ENCODE results near the gene FSHR.

FSHR gene

GRCh38 chr2:49192036-49192435 lies 37.7 kb upstream of the FSHR start:
- H3K4me1 ChIP-seq (ENCODE audit: low read length): no peaks in the 10 kb centered on the region
- H3K9ac ChIP-seq (ENCODE audit: low read length): no peak overlapping the region
- no peaks in the 10 kb centered on the region for H3K36me3 ChIP-seq (replicated peaks; ENCODE audit: insufficient read depth, low read length)
- H2AFZ ChIP-seq (ENCODE audit: low read length): no peak overlapping the region
- H3K4me2 ChIP-seq (ENCODE audit: low read depth, low read length): no peak overlapping the region
- H4K20me1 ChIP-seq (ENCODE audit: insufficient read depth, low read length): no peaks in the 10 kb centered on the region
- TF ChIP-seq CTCF (IDR thresholded peaks at IDR 0.05; ENCODE audit: low read length) (no peak), EZH2phosphoT487 (IDR thresholded peaks at IDR 0.05; ENCODE audit: low read length) (no peak), EZH2 (optimal IDR thresholded peaks at IDR 0.05; ENCODE audit: low read depth, low read length) (no peak)
- H3F3A ChIP-seq (ENCODE audit: insufficient read depth, low read length): no peaks in the 10 kb centered on the region
- H3K27ac ChIP-seq (ENCODE audit: low read length): no peak overlapping the region
- H3K79me2 ChIP-seq (ENCODE audit: low read length): no peaks in the 10 kb centered on the region
- H3K4me3 ChIP-seq (ENCODE audit: low read length): no peak overlapping the region
- no peaks in the 10 kb centered on the region for H3K9me3 ChIP-seq (replicated peaks; ENCODE audit: insufficient read depth, low read length)
- H3K27me3 ChIP-seq (replicated peaks; ENCODE audit: insufficient read depth, low read length): no peaks in the 10 kb centered on the region
- DNase-seq: no peak
- H3K9me2 ChIP-seq (replicated peaks; ENCODE audit: insufficient read depth, low read length): no peaks in the 10 kb centered on the region

- Histone ChIP-seq H3K27ac (ENCODE audit: low read length) (no peak overlapping the region), H2AFZ (ENCODE audit: low read length) (no peak overlapping the region), H3K4me2 (ENCODE audit: low read depth, low read length) (no peak overlapping the region), H3K9me2 (replicated peaks; ENCODE audit: insufficient read depth, low read length) (no peaks in the 10 kb centered on the region), H3K36me3 (replicated peaks; ENCODE audit: insufficient read depth, low read length) (no peaks in the 10 kb centered on the region), H3F3A (ENCODE audit: insufficient read depth, low read length) (no peaks in the 10 kb centered on the region), H3K9me3 (replicated peaks; ENCODE audit: insufficient read depth, low read length) (no peaks in the 10 kb centered on the region), H3K27me3 (replicated peaks; ENCODE audit: insufficient read depth, low read length) (no peaks in the 10 kb centered on the region), H3K9ac (ENCODE audit: low read length) (no peak overlapping the region), H3K4me1 (ENCODE audit: low read length) (no peaks in the 10 kb centered on the region), H3K79me2 (ENCODE audit: low read length) (no peaks in the 10 kb centered on the region), H4K20me1 (ENCODE audit: insufficient read depth, low read length) (no peaks in the 10 kb centered on the region), H3K4me3 (ENCODE audit: low read length) (no peak overlapping the region)
- DNase-seq: no peak
- no peak for TF ChIP-seq EZH2 (optimal IDR thresholded peaks at IDR 0.05; ENCODE audit: low read depth, low read length)
- TF ChIP-seq EZH2phosphoT487 (IDR thresholded peaks at IDR 0.05; ENCODE audit: low read length): no peak
- no peak for TF ChIP-seq CTCF (IDR thresholded peaks at IDR 0.05; ENCODE audit: low read length)
Measured at GRCh38 chr2:49189512-49190225, 35.4 kb upstream of the FSHR start.

- H3F3A ChIP-seq (ENCODE audit: insufficient read depth, low read length): no peaks in the 10 kb centered on the region
- H3K4me3 ChIP-seq (ENCODE audit: low read length): no peak overlapping the region
- H3K4me1 ChIP-seq (ENCODE audit: low read length): no peaks in the 10 kb centered on the region
- no peak for DNase-seq
- H3K4me2 ChIP-seq (ENCODE audit: low read depth, low read length): no peak overlapping the region
- H4K20me1 ChIP-seq (ENCODE audit: insufficient read depth, low read length): no peaks in the 10 kb centered on the region
- no peaks in the 10 kb centered on the region for H3K9me3 ChIP-seq (replicated peaks; ENCODE audit: insufficient read depth, low read length)
- H3K9ac ChIP-seq (ENCODE audit: low read length): no peak overlapping the region
- TF ChIP-seq EZH2phosphoT487 (IDR thresholded peaks at IDR 0.05; ENCODE audit: low read length) (no peak), EZH2 (optimal IDR thresholded peaks at IDR 0.05; ENCODE audit: low read depth, low read length) (no peak), CTCF (IDR thresholded peaks at IDR 0.05; ENCODE audit: low read length) (no peak)
- H3K36me3 ChIP-seq (replicated peaks; ENCODE audit: insufficient read depth, low read length): no peaks in the 10 kb centered on the region
- H3K27ac ChIP-seq (ENCODE audit: low read length): no peak overlapping the region
- no peak overlapping the region for H2AFZ ChIP-seq (ENCODE audit: low read length)
- no peaks in the 10 kb centered on the region for H3K27me3 ChIP-seq (replicated peaks; ENCODE audit: insufficient read depth, low read length)
- H3K79me2 ChIP-seq (ENCODE audit: low read length): no peaks in the 10 kb centered on the region
- no peaks in the 10 kb centered on the region for H3K9me2 ChIP-seq (replicated peaks; ENCODE audit: insufficient read depth, low read length)
Measured at GRCh38 chr2:49186050-49186648, 31.8 kb upstream of the FSHR start.

All from MM.1S (cell line).